ENCODE data around the gene PLCB2.

- TF ChIP-seq CTCF (conservative IDR thresholded peaks at IDR 0.05; ENCODE audit: low read depth in 2 of 2) (no peak), EZH2 (IDR thresholded peaks at IDR 0.05; ENCODE audit: low read depth, unreplicated experiment) (no peak), NANOG (IDR thresholded peaks at IDR 0.05; ENCODE audit: borderline replicate concordance) (no peak), POLR2AphosphoS5 (IDR thresholded peaks at IDR 0.05; ENCODE audit: low read depth) (no peak), ZNF331 (CRISPR knock-in tag; IDR thresholded peaks at IDR 0.05; ENCODE audit: low read depth) (no peak), STAT1 (IDR thresholded peaks at IDR 0.05; ENCODE audit: unreplicated experiment) (no peak), EZH2phosphoT487 (IDR thresholded peaks at IDR 0.05; ENCODE audit: unreplicated experiment) (no peak), CREB1 (CRISPR knock-in tag; IDR thresholded peaks at IDR 0.05; ENCODE audit: low read depth) (no peak)
- TF ChIP-seq, protein P1, sequence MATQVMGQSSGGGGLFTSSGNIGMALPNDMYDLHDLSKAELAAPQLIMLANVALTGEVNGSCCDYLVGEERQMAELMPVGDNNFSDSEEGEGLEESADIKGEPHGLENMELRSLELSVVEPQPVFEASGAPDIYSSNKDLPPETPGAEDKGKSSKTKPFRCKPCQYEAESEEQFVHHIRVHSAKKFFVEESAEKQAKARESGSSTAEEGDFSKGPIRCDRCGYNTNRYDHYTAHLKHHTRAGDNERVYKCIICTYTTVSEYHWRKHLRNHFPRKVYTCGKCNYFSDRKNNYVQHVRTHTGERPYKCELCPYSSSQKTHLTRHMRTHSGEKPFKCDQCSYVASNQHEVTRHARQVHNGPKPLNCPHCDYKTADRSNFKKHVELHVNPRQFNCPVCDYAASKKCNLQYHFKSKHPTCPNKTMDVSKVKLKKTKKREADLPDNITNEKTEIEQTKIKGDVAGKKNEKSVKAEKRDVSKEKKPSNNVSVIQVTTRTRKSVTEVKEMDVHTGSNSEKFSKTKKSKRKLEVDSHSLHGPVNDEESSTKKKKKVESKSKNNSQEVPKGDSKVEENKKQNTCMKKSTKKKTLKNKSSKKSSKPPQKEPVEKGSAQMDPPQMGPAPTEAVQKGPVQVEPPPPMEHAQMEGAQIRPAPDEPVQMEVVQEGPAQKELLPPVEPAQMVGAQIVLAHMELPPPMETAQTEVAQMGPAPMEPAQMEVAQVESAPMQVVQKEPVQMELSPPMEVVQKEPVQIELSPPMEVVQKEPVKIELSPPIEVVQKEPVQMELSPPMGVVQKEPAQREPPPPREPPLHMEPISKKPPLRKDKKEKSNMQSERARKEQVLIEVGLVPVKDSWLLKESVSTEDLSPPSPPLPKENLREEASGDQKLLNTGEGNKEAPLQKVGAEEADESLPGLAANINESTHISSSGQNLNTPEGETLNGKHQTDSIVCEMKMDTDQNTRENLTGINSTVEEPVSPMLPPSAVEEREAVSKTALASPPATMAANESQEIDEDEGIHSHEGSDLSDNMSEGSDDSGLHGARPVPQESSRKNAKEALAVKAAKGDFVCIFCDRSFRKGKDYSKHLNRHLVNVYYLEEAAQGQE (IDR thresholded peaks at IDR 0.05; ENCODE audit: unreplicated experiment): no peak
Measured at GRCh38 chr15:40343512-40343911, 35.8 kb upstream of the PLCB2 start.

Data from GM23338 (cell line).